CD4-positive, alpha-beta T cell treated with Interferon alpha-2 for 1 hour (primary cell): ENCODE results near the gene UROC1.

Experiments used
- DNase-seq, 2 donors: peaks; one replicate each; pipeline ENCODE4 v3.0.0-alpha.2; 2020 to 2022

The UROC1 gene

GRCh38 chr3:126477061-126477380, 40.6 kb downstream of the UROC1 start:
- DNase-seq: no peak

GRCh38 chr3:126476166-126477060, 41.2 kb downstream of the UROC1 start:
- no peak for DNase-seq

GRCh38 chr3:126475413-126476114, 42.0 kb downstream of the UROC1 start, which contains the start of gene ZXDC:
Gene ZXDC, minus strand, starts transcription at chr3:126475891. Its CDS starts 26 bp downstream, at chr3:126475865.
- peak; percentile 94 to 95 for DNase-seq

GRCh38 chr3:126474498-126475412, 42.8 kb downstream of the UROC1 start:
- peak; percentile 33 to 35 for DNase-seq

- DNase-seq: no peak
Observed at GRCh38 chr3:126473292-126474168, 44.0 kb downstream of the UROC1 start.

- peak; percentile 21 to 71 for DNase-seq
Observed at GRCh38 chr3:126472277-126473006, 45.1 kb downstream of the UROC1 start.

- DNase-seq: no peak
Observed at GRCh38 chr3:126469479-126469878, 48.1 kb downstream of the UROC1 start.

- DNase-seq: no peak
Observed at GRCh38 chr3:126468028-126468891, 49.3 kb downstream of the UROC1 start.

- DNase-seq: no peak
Observed at GRCh38 chr3:126467611-126467955, 50.0 kb downstream of the UROC1 start.

- DNase-seq: no peak
Observed at GRCh38 chr3:126466886-126467610, 50.5 kb downstream of the UROC1 start.

- DNase-seq: no peak
Observed at GRCh38 chr3:126465928-126466544, 51.5 kb downstream of the UROC1 start.

GRCh38 chr3:126464997-126465396, 52.6 kb downstream of the UROC1 start:
- no peak for DNase-seq

GRCh38 chr3:126464494-126464893, 53.1 kb downstream of the UROC1 start:
- DNase-seq: no peak

GRCh38 chr3:126464093-126464492, 53.5 kb downstream of the UROC1 start:
- DNase-seq: no peak

GRCh38 chr3:126463521-126463920, 54.1 kb downstream of the UROC1 start:
- no peak for DNase-seq

GRCh38 chr3:126461450-126462070, 56.0 kb downstream of the UROC1 start:
- DNase-seq: no peak

GRCh38 chr3:126460381-126460780, 57.2 kb downstream of the UROC1 start:
- no peak for DNase-seq

- DNase-seq: no peak
Observed at GRCh38 chr3:126459763-126460127, 57.8 kb downstream of the UROC1 start.
